DMS153 treated with DMSO at 0.1 percent for 48 hours (cell line): ENCODE measurements around the gene BPTF.
"Not testable (repeated sequence)": the region's sequence is repeated elsewhere in the genome, so short reads cannot be mapped to it uniquely, and the experiment has no call there.

Experiments used
- DNase-seq: peaks from one replicate; lab custom pipeline; 2025; ENCODE audit not compliant: unreplicated experiment; lab: John Stamatoyannopoulos, UW

Gene BPTF

GRCh38 chr17:68004201-68004600 is 178.9 kb downstream of the BPTF start:
- DNase-seq = no peak

GRCh38 chr17:68006797-68007196 is 181.5 kb downstream of the BPTF start:
- no peak for DNase-seq

- DNase-seq = peak; percentile 16
Observed at GRCh38 chr17:68011199-68011665, 185.9 kb downstream of the BPTF start.

GRCh38 chr17:68013385-68013784 is 188.1 kb downstream of the BPTF start:
- no peak for DNase-seq

- no peak for DNase-seq
Observed at GRCh38 chr17:68015081-68015723, 189.9 kb downstream of the BPTF start.

GRCh38 chr17:68016838-68017237 is 191.5 kb downstream of the BPTF start:
- DNase-seq = no peak

GRCh38 chr17:68018493-68018892 is 193.2 kb downstream of the BPTF start:
- not testable (repeated sequence) for DNase-seq

GRCh38 chr17:68019336-68019674 is 194.0 kb downstream of the BPTF start:
- no peak for DNase-seq

GRCh38 chr17:68019675-68020408 is 194.5 kb downstream of the BPTF start:
- peak; percentile 91 for DNase-seq

- no peak for DNase-seq
Observed at GRCh38 chr17:68020409-68020756, 195.1 kb downstream of the BPTF start.

GRCh38 chr17:68020791-68021190 is 195.5 kb downstream of the BPTF start:
- not testable (repeated sequence) for DNase-seq

- DNase-seq = no peak
Observed at GRCh38 chr17:68021963-68022362, 196.7 kb downstream of the BPTF start.

GRCh38 chr17:68022547-68022946 is 197.2 kb downstream of the BPTF start:
- not testable (repeated sequence) for DNase-seq

- no peak for DNase-seq
Observed at GRCh38 chr17:68029512-68030215, 204.4 kb downstream of the BPTF start.
